GM13977 (cell line): ENCODE measurements around the gene C3orf33.

ENCODE experiments used
- DNase-seq: peaks from one replicate; pipeline ENCODE4 v3.0.0; 2012; ENCODE audit warnings: low spot score
- in situ Hi-C: fragments of 300-500 bp; cut with MboI; formaldehyde crosslinking; loops from one replicate; pipeline ENCODE4 v1.12.0; 2022; ENCODE audit warnings: low sequenced_read_pairs, low pct_unique_long_range_greater_than_20kb, mixed read lengths, inconsistent platforms; ENCODE audit not compliant: unreplicated experiment
- TF ChIP-seq, protein P1 (sequence below): IDR thresholded peaks from 2 replicates; pipeline ENCODE4 v1.5.1; 2012; ENCODE audit warnings: mild to moderate bottlenecking, control low read depth; ENCODE audit not compliant: insufficient read depth; ENCODE audit errors: extremely low read depth, missing control alignments

C3orf33 gene

GRCh38 chr3:155807823-155808222, 1.7 kb upstream of the C3orf33 start:
- TF ChIP-seq, protein P1, sequence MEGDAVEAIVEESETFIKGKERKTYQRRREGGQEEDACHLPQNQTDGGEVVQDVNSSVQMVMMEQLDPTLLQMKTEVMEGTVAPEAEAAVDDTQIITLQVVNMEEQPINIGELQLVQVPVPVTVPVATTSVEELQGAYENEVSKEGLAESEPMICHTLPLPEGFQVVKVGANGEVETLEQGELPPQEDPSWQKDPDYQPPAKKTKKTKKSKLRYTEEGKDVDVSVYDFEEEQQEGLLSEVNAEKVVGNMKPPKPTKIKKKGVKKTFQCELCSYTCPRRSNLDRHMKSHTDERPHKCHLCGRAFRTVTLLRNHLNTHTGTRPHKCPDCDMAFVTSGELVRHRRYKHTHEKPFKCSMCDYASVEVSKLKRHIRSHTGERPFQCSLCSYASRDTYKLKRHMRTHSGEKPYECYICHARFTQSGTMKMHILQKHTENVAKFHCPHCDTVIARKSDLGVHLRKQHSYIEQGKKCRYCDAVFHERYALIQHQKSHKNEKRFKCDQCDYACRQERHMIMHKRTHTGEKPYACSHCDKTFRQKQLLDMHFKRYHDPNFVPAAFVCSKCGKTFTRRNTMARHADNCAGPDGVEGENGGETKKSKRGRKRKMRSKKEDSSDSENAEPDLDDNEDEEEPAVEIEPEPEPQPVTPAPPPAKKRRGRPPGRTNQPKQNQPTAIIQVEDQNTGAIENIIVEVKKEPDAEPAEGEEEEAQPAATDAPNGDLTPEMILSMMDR: no peak
- no peak for DNase-seq
- in situ Hi-C loops: no loop called here

DNA sequence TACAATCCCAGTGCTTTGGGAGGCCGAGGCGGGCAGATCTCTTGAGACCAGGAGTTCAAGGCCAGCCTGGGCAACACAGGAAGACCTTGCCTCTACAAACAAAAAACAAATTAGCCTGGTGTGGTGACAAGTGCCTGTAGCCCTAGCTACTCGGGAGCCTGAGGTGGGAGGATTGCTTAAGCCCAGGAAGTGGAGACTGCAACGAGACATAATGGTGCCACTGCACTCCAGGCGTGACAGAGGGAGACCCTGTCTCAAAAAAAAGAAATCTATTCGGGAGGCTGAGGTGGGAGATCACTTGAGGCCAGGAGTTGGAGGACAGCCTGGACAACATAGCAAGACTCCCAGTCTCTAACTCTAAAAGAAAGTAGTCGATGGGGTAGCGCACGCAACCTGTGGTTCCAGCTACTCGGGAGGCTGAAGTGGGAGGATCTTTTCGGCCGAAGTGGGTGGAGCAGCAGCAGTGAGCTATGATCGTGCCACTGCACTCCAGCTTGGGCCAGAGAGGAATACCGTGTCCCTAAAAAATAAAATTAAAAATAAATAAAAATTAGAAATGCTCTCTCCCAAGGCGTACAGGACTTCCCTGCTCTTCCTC, 775 bp downstream of the C3orf33 start:
- in situ Hi-C loops: no loop called here
- TF ChIP-seq, protein P1: no peak
- DNase-seq: no peak

GRCh38 chr3:155804323-155804722, 1.8 kb downstream of the C3orf33 start:
- in situ Hi-C loops: no loop called here
- DNase-seq: no peak
- TF ChIP-seq, protein P1: no peak

DNA sequence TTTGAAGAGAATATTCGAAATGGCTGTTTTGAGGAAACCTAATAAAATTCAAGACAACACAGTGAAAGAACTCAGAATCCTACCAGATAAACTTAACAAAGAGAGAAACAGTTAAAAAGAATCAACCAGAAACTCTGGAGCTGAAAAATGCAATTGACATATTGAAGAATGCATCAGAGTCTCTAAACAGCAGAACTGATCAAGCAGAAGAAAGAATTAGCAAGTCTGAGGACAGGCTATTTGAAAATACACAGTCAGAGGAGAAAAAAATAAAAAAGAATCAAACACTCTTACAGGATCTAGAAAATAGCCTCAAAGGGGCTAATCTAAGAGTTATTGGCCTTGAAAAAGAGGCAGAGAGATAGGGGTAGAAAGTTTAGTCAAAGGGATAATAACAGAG, 13.5 kb downstream of the C3orf33 start:
- in situ Hi-C loops: no loop called here
- DNase-seq: no peak
- TF ChIP-seq, protein P1: no peak

GRCh38 chr3:155791190-155791589, 14.9 kb downstream of the C3orf33 start:
- TF ChIP-seq, protein P1: no peak
- in situ Hi-C loops: no loop called here
- DNase-seq: no peak

DNA sequence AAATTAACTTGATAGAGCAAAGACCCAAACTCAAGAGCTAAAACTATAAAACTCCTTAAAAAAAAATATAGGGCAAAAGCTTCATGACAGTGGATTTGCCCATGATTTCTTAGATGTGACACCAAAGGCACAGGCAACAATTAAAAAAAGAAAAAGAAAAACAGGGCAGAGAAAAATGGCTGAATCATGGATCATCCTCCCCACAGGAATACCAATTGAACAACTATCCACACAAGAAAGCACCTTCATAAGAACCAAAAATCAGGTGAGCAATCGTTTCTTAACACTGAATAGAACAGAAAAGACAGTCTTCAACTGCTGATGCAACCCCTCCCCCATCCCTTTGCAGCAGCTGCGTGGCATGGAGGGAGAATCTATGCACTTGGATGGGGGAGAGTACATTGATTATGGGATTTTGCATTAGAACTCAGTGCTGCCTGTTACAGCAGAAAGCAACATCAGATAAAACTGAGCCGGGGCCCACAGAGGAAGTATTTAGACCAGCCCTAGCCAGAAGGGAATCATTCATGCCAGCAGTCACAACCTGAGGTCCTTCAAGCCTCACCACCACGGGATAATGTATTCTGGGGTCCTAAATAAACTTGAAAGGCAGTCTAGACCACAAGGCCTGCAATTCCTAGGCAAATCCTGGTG, 15.7 kb downstream of the C3orf33 start:
- DNase-seq: no peak
- TF ChIP-seq, protein P1: no peak
- in situ Hi-C loops: no loop called here
